ENCODE data around the gene ACBD6.

The ACBD6 gene

GRCh38 chr1:180519846-180520245, 17.5 kb upstream of the ACBD6 start:
- no peaks in the 10 kb centered on the region for H3K27me3 ChIP-seq (ENCODE audit: insufficient read depth, low read depth)
- H3K36me3 ChIP-seq (ENCODE audit: insufficient read depth): no peaks in the 10 kb centered on the region
- H4K20me1 ChIP-seq (ENCODE audit: insufficient read depth): no peaks in the 10 kb centered on the region
- H3K27ac ChIP-seq: no peak overlapping the region
- H2AFZ ChIP-seq (ENCODE audit: low read depth): no peak overlapping the region
- H3K4me3 ChIP-seq (IDR thresholded peaks at IDR 0.05; ENCODE audit: insufficient read depth, low read depth, low read length): no peak overlapping the region
- TF ChIP-seq, protein P1, sequence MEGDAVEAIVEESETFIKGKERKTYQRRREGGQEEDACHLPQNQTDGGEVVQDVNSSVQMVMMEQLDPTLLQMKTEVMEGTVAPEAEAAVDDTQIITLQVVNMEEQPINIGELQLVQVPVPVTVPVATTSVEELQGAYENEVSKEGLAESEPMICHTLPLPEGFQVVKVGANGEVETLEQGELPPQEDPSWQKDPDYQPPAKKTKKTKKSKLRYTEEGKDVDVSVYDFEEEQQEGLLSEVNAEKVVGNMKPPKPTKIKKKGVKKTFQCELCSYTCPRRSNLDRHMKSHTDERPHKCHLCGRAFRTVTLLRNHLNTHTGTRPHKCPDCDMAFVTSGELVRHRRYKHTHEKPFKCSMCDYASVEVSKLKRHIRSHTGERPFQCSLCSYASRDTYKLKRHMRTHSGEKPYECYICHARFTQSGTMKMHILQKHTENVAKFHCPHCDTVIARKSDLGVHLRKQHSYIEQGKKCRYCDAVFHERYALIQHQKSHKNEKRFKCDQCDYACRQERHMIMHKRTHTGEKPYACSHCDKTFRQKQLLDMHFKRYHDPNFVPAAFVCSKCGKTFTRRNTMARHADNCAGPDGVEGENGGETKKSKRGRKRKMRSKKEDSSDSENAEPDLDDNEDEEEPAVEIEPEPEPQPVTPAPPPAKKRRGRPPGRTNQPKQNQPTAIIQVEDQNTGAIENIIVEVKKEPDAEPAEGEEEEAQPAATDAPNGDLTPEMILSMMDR (conservative IDR thresholded peaks at IDR 0.05; ENCODE audit: low read depth, low read length): no peak
- peaks cover 7% of the 10 kb centered on the region for H3K4me1 ChIP-seq (ENCODE audit: low read depth, poor library complexity, severe bottlenecking)
- H3K9ac ChIP-seq: no peak overlapping the region
- H3K79me2 ChIP-seq (ENCODE audit: insufficient read depth, low read depth): no peaks in the 10 kb centered on the region
- no peak overlapping the region for H3K4me2 ChIP-seq

DNA sequence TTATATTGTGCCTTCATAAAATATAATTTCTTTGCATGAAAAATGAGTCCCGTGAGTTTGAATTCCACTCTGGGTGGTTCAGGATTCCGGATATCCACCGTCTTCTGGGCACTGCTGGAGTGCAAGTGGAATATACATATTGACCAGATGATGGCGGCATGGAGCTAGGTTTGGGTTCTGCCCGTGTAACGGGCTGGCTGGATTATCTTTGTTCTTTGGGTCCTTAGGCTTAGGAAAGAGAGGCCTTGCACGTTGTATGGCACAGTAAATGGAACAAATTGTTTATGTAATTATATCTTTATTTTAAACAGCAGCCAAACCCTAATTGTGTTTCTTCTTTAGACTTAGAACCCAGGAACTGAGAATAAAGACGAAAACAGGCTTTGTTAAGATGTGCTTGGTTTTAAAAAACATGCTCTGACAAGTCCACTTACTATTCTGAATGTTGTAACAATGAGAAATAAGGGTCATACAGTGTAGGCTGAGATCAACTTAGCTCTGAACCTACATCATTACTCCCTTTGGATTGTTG, 13.5 kb upstream of the ACBD6 start:
- H3K79me2 ChIP-seq (ENCODE audit: insufficient read depth, low read depth): no peaks in the 10 kb centered on the region
- H3K27ac ChIP-seq: no peak overlapping the region
- H3K4me2 ChIP-seq: no peak overlapping the region; the same call in 1 of the 2 replicates
- TF ChIP-seq, protein P1 (conservative IDR thresholded peaks at IDR 0.05; ENCODE audit: low read depth, low read length): peak; percentile 91
- H2AFZ ChIP-seq (ENCODE audit: low read depth): peak overlapping the region; percentile 11
- H3K4me1 ChIP-seq (ENCODE audit: low read depth, poor library complexity, severe bottlenecking): peaks cover 7% of the 10 kb centered on the region
- H3K36me3 ChIP-seq (ENCODE audit: insufficient read depth): no peaks in the 10 kb centered on the region
- H3K9ac ChIP-seq: no peak overlapping the region
- no peak overlapping the region for H3K4me3 ChIP-seq (IDR thresholded peaks at IDR 0.05; ENCODE audit: insufficient read depth, low read depth, low read length)
- H4K20me1 ChIP-seq (ENCODE audit: insufficient read depth): no peaks in the 10 kb centered on the region
- no peaks in the 10 kb centered on the region for H3K27me3 ChIP-seq (ENCODE audit: insufficient read depth, low read depth)

GRCh38 chr1:180515364-180515763, 13.0 kb upstream of the ACBD6 start:
- H3K4me1 ChIP-seq (ENCODE audit: low read depth, poor library complexity, severe bottlenecking): peaks cover 7% of the 10 kb centered on the region
- no peak overlapping the region; the same call in 1 of the 2 replicates for H3K4me2 ChIP-seq
- H3K27ac ChIP-seq: no peak overlapping the region
- no peaks in the 10 kb centered on the region for H3K36me3 ChIP-seq (ENCODE audit: insufficient read depth)
- no peak overlapping the region for H3K4me3 ChIP-seq (IDR thresholded peaks at IDR 0.05; ENCODE audit: insufficient read depth, low read depth, low read length)
- H4K20me1 ChIP-seq (ENCODE audit: insufficient read depth): no peaks in the 10 kb centered on the region
- H3K79me2 ChIP-seq (ENCODE audit: insufficient read depth, low read depth): no peaks in the 10 kb centered on the region
- TF ChIP-seq, protein P1 (conservative IDR thresholded peaks at IDR 0.05; ENCODE audit: low read depth, low read length): no peak
- no peak overlapping the region for H3K9ac ChIP-seq
- peak overlapping the region; percentile 11 for H2AFZ ChIP-seq (ENCODE audit: low read depth)
- H3K27me3 ChIP-seq (ENCODE audit: insufficient read depth, low read depth): no peaks in the 10 kb centered on the region

- Histone ChIP-seq H3K27me3 (ENCODE audit: insufficient read depth, low read depth) (no peaks in the 10 kb centered on the region), H3K4me2 (no peak overlapping the region), H3K27ac (no peak overlapping the region), H3K9ac (no peak overlapping the region), H3K36me3 (ENCODE audit: insufficient read depth) (no peaks in the 10 kb centered on the region), H3K4me1 (ENCODE audit: low read depth, poor library complexity, severe bottlenecking) (peaks cover 7% of the 10 kb centered on the region), H4K20me1 (ENCODE audit: insufficient read depth) (no peaks in the 10 kb centered on the region), H2AFZ (ENCODE audit: low read depth) (no peak overlapping the region), H3K79me2 (ENCODE audit: insufficient read depth, low read depth) (no peaks in the 10 kb centered on the region), H3K4me3 (IDR thresholded peaks at IDR 0.05; ENCODE audit: insufficient read depth, low read depth, low read length) (no peak overlapping the region)
- TF ChIP-seq, protein P1 (conservative IDR thresholded peaks at IDR 0.05; ENCODE audit: low read depth, low read length): no peak
These were observed 11.2 kb upstream of the ACBD6 start for GRCh38 chr1:180513531-180513930.
